GM23338 (cell line): ENCODE data around the gene TIA1. TPM values are rescaled to one million over a fixed set of nuclear protein-coding genes. Genes with fewer than 3 reads are reported as not detected.

Experiments
- ATAC-seq: fragments of 200-7000 bp; cut with Tn5 transposase; 3 replicates; pipeline ENCODE4 v1.9.1; 2020
- DNase-seq: peaks from one replicate; pipeline ENCODE4 v3.0.0-alpha.2; 2015; ENCODE audit warnings: low spot score
- H2AFZ ChIP-seq: fragments of 200-600 bp; sonication (generic); 2 replicates; pipeline ENCODE4 v1.8.0; 2016; ENCODE audit warnings: antibody characterized with exemption, mild to moderate bottlenecking, moderate library complexity
- H3F3A ChIP-seq: fragments of 200-600 bp; sonication (generic); replicated peaks from 2 replicates; pipeline ENCODE4 v1.8.0; 2017; ENCODE audit warnings: antibody characterized with exemption, mixed run types, low read depth
- H3K27ac ChIP-seq: fragments of 200-600 bp; sonication (generic); 2 replicates; pipeline ENCODE4 v1.6.1; 2016; ENCODE audit warnings: low read depth
- H3K27me3 ChIP-seq: fragments of 200-600 bp; sonication (generic); 2 replicates; pipeline ENCODE4 v1.8.0; 2016; ENCODE audit warnings: mild to moderate bottlenecking, mixed run types, moderate library complexity; ENCODE audit not compliant: insufficient read depth
- H3K36me3 ChIP-seq: fragments of 200-600 bp; sonication (generic); 2 replicates; pipeline ENCODE4 v1.8.0; 2016; ENCODE audit warnings: mild to moderate bottlenecking; ENCODE audit not compliant: insufficient read depth
- H3K4me1 ChIP-seq: fragments of 200-600 bp; sonication (generic); 2 replicates; pipeline ENCODE4 v1.8.0; 2016; ENCODE audit warnings: mild to moderate bottlenecking, moderate library complexity; ENCODE audit not compliant: insufficient read depth
- H3K4me2 ChIP-seq: fragments of 200-600 bp; sonication (generic); 2 replicates; pipeline ENCODE4 v1.7.1; 2017; ENCODE audit warnings: mixed run types
- H3K4me3 ChIP-seq: fragments of 200-600 bp; sonication (generic); 2 replicates; pipeline ENCODE4 v1.6.1; 2016; ENCODE audit warnings: mixed run types
- H3K79me2 ChIP-seq: fragments of 200-600 bp; sonication (generic); replicated peaks from 2 replicates; pipeline ENCODE4 v1.8.0; 2017; ENCODE audit warnings: mild to moderate bottlenecking; ENCODE audit not compliant: insufficient read depth
- H3K9me2 ChIP-seq: fragments of 200-600 bp; sonication (generic); 2 replicates; pipeline ENCODE4 v1.8.0; 2017; ENCODE audit not compliant: insufficient read depth
- H4K20me1 ChIP-seq: fragments of 200-600 bp; sonication (generic); replicated peaks from 2 replicates; pipeline ENCODE4 v1.8.0; 2017; ENCODE audit warnings: mild to moderate bottlenecking; ENCODE audit not compliant: insufficient read depth
- H3K27ac Mint-ChIP-seq: 2 replicates; pipeline ENCODE4 v1.8.0; 2020; ENCODE audit warnings: inconsistent platforms, mild to moderate bottlenecking, moderate library complexity, mixed read lengths
- H3K27me3 Mint-ChIP-seq: 3 replicates; pipeline ENCODE4 v1.8.0; 2022; ENCODE audit warnings: low read depth, mild to moderate bottlenecking, moderate library complexity, mixed read lengths, inconsistent platforms; ENCODE audit not compliant: insufficient read depth, poor library complexity
- H3K36me3 Mint-ChIP-seq: 3 replicates; pipeline ENCODE4 v1.8.0; 2021; ENCODE audit warnings: low read depth, mild to moderate bottlenecking, inconsistent platforms, moderate library complexity, mixed read lengths
- H3K4me1 Mint-ChIP-seq: 3 replicates; pipeline ENCODE4 v1.8.0; 2020; ENCODE audit warnings: mild to moderate bottlenecking, inconsistent platforms, mixed read lengths
- H3K4me3 Mint-ChIP-seq: 3 replicates; pipeline ENCODE4 v1.8.0; 2021; ENCODE audit warnings: moderate library complexity, mild to moderate bottlenecking, inconsistent platforms, mixed read lengths
- H3K9me3 Mint-ChIP-seq: 3 replicates; pipeline ENCODE4 v1.8.0; 2020; ENCODE audit warnings: moderate library complexity, mild to moderate bottlenecking, inconsistent platforms, mixed read lengths
- CTCF ChIP-seq, 2 experiments: fragments of 200-600 bp in 1 of 2; sonication (generic) in 1 of 2; conservative IDR thresholded peaks; 2 replicates each; pipeline versions ENCODE4 v1.5.1 to v1.6.1; 2016 to 2017; ENCODE audit warnings: antibody characterized with exemption in 2 of 2, low read depth in 2 of 2, mild to moderate bottlenecking in 2 of 2, moderate library complexity in 1 of 2
- ETS1 ChIP-seq: IDR thresholded peaks from 2 replicates; pipeline ENCODE4 v1.6.1; 2016; ENCODE audit warnings: antibody characterized with exemption
- EZH2 ChIP-seq: fragments of 200-600 bp; sonication (generic); IDR thresholded peaks from one replicate; pipeline ENCODE4 v1.8.0; 2017; ENCODE audit warnings: antibody characterized with exemption, mild to moderate bottlenecking, low read depth; ENCODE audit not compliant: unreplicated experiment
- EZH2phosphoT487 ChIP-seq: fragments of 200-600 bp; sonication (generic); IDR thresholded peaks from one replicate; pipeline ENCODE4 v1.8.1; 2018; ENCODE audit warnings: antibody characterized with exemption; ENCODE audit not compliant: unreplicated experiment
- JUNB ChIP-seq: IDR thresholded peaks from one replicate; pipeline ENCODE4 v1.6.1; 2016; ENCODE audit warnings: antibody characterized with exemption; ENCODE audit not compliant: unreplicated experiment
- NANOG ChIP-seq: IDR thresholded peaks from 2 replicates; pipeline ENCODE4 v1.6.1; 2016; ENCODE audit warnings: antibody characterized with exemption, borderline replicate concordance
- POLR2AphosphoS5 ChIP-seq: IDR thresholded peaks from 2 replicates; pipeline ENCODE4 v1.6.1; 2016; ENCODE audit warnings: antibody characterized with exemption, low read depth
- REST ChIP-seq: IDR thresholded peaks from one replicate; pipeline ENCODE4 v1.6.1; 2018; ENCODE audit warnings: antibody characterized with exemption; ENCODE audit not compliant: unreplicated experiment
- STAT1 ChIP-seq: IDR thresholded peaks from one replicate; pipeline ENCODE4 v1.6.1; 2016; ENCODE audit warnings: antibody characterized with exemption; ENCODE audit not compliant: unreplicated experiment
- ZNF114 ChIP-seq: fragments of 250-450 bp; sonication (Bioruptor Pico); IDR thresholded peaks from 2 replicates; pipeline ENCODE4 v1.5.0; 2020; ENCODE audit warnings: mild to moderate bottlenecking, moderate library complexity
- ZNF331 ChIP-seq: fragments of 250-450 bp; sonication (Bioruptor Pico); IDR thresholded peaks from 2 replicates; pipeline ENCODE4 v1.5.0; 2020; ENCODE audit warnings: low read depth, mild to moderate bottlenecking, moderate library complexity
- polyA plus RNA-seq: library from polyadenylated mRNA; unstranded; fragments of >200 nt; fragmentation: Nextera tagmentation; extraction: Ambion mirVana; gene quantifications from 2 replicates; pipeline ENCODE4 v1.2.1, GENCODE V29; 2016
- total RNA-seq: library from RNA; depleted of rRNA; stranded (reverse); fragments of >200 nt; shearing (Covaris generic); gene quantifications from 2 replicates; pipeline ENCODE4 v1.2.3, GENCODE V29; 2014

Gene TIA1
- total and polyA plus RNA-seq, 2 experiments from 2014 or later, result 130 to 179 TPM

- TF ChIP-seq REST (no peak), EZH2 (no peak), ETS1 (no peak), ZNF331 (CRISPR knock-in tag) (no peak), NANOG (no peak), EZH2phosphoT487 (no peak), STAT1 (no peak)
These were observed 46.1 kb downstream of the TIA1 start (continued) for GRCh38 chr2:70202236-70202806.

- no peaks in the 10 kb centered on the region for H3K4me1 Mint-ChIP-seq
- Histone ChIP-seq H3K4me2 (no peak overlapping the region), H3K4me1 (no peaks in the 10 kb centered on the region), H3K79me2 (no peaks in the 10 kb centered on the region), H3K27ac (no peak overlapping the region), H3F3A (0 out of 2 replicates have a peak, but pooled peaks cover 10% of the 10 kb centered on the region), H3K27me3 (no peaks in the 10 kb centered on the region), H3K4me3 (no peak overlapping the region), H2AFZ (no peak overlapping the region), H4K20me1 (no peaks in the 10 kb centered on the region), H3K9me2 (no peaks in the 10 kb centered on the region), H3K36me3 (no peaks in the 10 kb centered on the region)
- H3K27me3 Mint-ChIP-seq, result peaks cover 13% of the 10 kb centered on the region
- H3K9me3 Mint-ChIP-seq, result no peaks in the 10 kb centered on the region
- no peak overlapping the region for H3K27ac Mint-ChIP-seq
- H3K4me3 Mint-ChIP-seq, result no peak overlapping the region
- DNase-seq (no peak), ATAC-seq (no peak)
- H3K36me3 Mint-ChIP-seq, result no peaks in the 10 kb centered on the region
- TF ChIP-seq STAT1 (no peak), JUNB (no peak), ETS1 (no peak), ZNF114 (CRISPR knock-in tag) (no peak), EZH2 (no peak), POLR2AphosphoS5 (no peak), EZH2phosphoT487 (no peak), ZNF331 (CRISPR knock-in tag) (no peak), CTCF (conservative IDR thresholded peaks at IDR 0.05; ENCODE audit: low read depth in 2 of 2) (no peak)
These were observed 46.6 kb downstream of the TIA1 start for GRCh38 chr2:70201831-70202230.
